Measurements from ENCODE around the gene ACTG1.
A peak's percentile ranks its signal among the peaks of the same experiment; 100 is the strongest.

ACTG1 gene

GRCh38 chr17:81515530-81516041, 3.0 kb upstream of the ACTG1 start:
- DNase-seq = no peak

GRCh38 chr17:81514739-81515529, 2.3 kb upstream of the ACTG1 start:
- peak; percentile 88 for DNase-seq

GRCh38 chr17:81514489-81514738, 1.8 kb upstream of the ACTG1 start:
- DNase-seq = no peak

- peak; percentile 78 for DNase-seq
Measured at GRCh38 chr17:81513753-81514488, 1.3 kb upstream of the ACTG1 start.

GRCh38 chr17:81513372-81513752, 763 bp upstream of the ACTG1 start:
- DNase-seq = peak; percentile 79

- no peak for DNase-seq
Measured at GRCh38 chr17:81511804-81512561, 616 bp downstream of the ACTG1 start.

GRCh38 chr17:81511554-81511803, 1.1 kb downstream of the ACTG1 start:
- DNase-seq = no peak

GRCh38 chr17:81510785-81511553, 1.6 kb downstream of the ACTG1 start:
- no peak for DNase-seq

GRCh38 chr17:81509972-81510784, 2.4 kb downstream of the ACTG1 start:
- DNase-seq = no peak

GRCh38 chr17:81509207-81509971, 3.2 kb downstream of the ACTG1 start:
- no peak for DNase-seq

GRCh38 chr17:81508639-81509206, 3.9 kb downstream of the ACTG1 start:
- no peak for DNase-seq

GRCh38 chr17:81503619-81504018, 9.0 kb downstream of the ACTG1 start:
- DNase-seq = no peak

GRCh38 chr17:81502471-81503017, 10.1 kb downstream of the ACTG1 start:
- no peak for DNase-seq

- DNase-seq = no peak
Measured at GRCh38 chr17:81500047-81500446, 12.6 kb downstream of the ACTG1 start.

- DNase-seq = no peak
Measured at GRCh38 chr17:81499601-81499970, 13.0 kb downstream of the ACTG1 start.

- no peak for DNase-seq
Measured at GRCh38 chr17:81498953-81499600, 13.5 kb downstream of the ACTG1 start.

GRCh38 chr17:81494626-81495377, 17.8 kb downstream of the ACTG1 start:
- DNase-seq = no peak

- DNase-seq = no peak
Measured at GRCh38 chr17:81493198-81494038, 19.2 kb downstream of the ACTG1 start.

GRCh38 chr17:81492706-81493105, 19.9 kb downstream of the ACTG1 start:
- DNase-seq = no peak
